ENCODE results near the gene ANKRD29. TPM values are rescaled to one million over a fixed set of nuclear protein-coding genes. Genes with fewer than 3 reads are reported as not detected.
"Not testable (repeated sequence)": the region's sequence is repeated elsewhere in the genome, so short reads cannot be mapped to it uniquely, and the experiment has no call there.

Gene ANKRD29
- total RNA-seq, 2 donors from 2014 or later = not detected

DNA sequence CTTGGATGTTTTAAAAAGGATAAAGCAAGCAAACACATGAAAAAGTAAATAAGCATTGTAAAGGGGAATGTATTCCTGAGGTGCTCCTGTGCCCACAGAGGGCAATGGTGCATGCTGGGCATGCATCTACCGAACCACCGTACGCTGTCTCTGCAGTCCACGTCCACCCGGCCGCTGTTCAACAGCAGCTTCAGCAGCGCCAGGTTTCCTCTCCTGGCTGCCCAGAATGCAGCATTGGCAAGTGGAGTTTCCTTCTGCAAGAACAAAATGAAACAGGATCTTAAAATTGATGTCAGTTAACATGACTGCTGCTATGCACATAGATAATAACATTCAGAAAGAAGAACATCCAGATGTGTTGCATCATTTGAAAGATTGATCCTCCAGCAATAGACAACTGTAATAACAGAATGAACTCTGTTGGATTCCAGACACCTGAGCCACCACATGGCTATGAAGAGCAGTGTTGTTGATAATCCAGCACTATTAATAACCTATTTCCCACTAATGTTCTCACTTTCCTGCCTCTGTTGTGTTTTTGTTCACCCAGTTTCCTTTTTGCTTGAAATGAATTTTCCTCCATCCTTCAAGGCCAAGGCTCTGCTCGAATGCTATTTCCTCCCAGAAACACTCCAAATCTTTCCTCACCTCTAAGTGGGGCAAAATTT is 13.6 kb downstream of the ANKRD29 start:
- no peak for ATAC-seq (replicated peaks in 1 of 2)
- no peak overlapping the region for H3K4me3 Mint-ChIP-seq
- no peak for DNase-seq
- H3K27ac Mint-ChIP-seq = no peak overlapping the region
- no peaks in the 10 kb centered on the region for H3K9me3 Mint-ChIP-seq
- H3K4me1 Mint-ChIP-seq (ENCODE audit: low read depth) = no peaks in the 10 kb centered on the region
- no peaks in the 10 kb centered on the region for H3K36me3 Mint-ChIP-seq (ENCODE audit: insufficient read depth in 2 of 2)
- peaks cover 6% of the 10 kb centered on the region for H3K27me3 Mint-ChIP-seq (ENCODE audit: low read depth)

DNA sequence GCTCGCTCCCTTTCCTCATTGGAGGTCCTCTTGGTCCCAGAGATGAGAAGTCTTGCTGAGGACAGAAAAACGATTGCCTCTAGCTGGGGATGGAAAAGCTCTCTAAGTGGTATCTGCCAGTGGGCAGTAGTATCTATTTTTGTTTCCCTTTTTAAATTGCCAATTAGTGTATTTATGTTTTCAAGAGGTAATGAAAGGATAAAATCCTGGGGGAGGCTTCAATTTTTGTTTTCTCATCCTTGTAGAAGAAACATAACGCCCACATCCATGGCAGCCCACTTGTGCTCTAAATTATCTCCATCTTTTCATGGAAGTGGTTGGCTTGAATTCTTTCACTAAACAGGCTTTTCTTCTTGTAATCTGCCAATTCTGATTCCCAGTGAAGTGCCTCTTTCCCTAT is 14.3 kb downstream of the ANKRD29 start:
- ATAC-seq (replicated peaks in 1 of 2) (no peak), DNase-seq (no peak)
- Mint-ChIP-seq H3K9me3 (no peaks in the 10 kb centered on the region), H3K4me3 (no peak overlapping the region), H3K36me3 (ENCODE audit: insufficient read depth in 2 of 2) (no peaks in the 10 kb centered on the region), H3K27me3 (ENCODE audit: low read depth) (peaks cover 6% of the 10 kb centered on the region), H3K27ac (no peak overlapping the region), H3K4me1 (ENCODE audit: low read depth) (no peaks in the 10 kb centered on the region)

DNA sequence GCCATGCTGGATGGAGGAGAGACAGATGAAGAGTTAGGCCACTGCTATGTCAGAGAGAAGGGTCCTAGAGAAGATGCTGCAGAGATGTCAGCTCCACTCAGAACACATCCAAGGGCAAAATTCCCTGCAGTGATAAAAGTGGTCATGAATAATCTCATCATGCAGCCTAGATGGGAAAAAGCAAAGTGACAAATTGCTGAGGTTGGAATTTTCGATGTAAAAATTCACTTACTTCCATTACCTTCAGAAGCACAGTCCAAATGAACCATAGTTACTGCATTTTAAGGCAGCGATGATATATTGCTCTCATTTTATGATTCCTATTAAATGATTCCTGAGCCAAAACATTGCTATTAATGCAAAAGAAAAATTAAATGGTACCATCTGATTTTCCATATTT is 16.4 kb downstream of the ANKRD29 start:
- Mint-ChIP-seq H3K27me3 (ENCODE audit: low read depth) (peaks cover 6% of the 10 kb centered on the region), H3K4me1 (ENCODE audit: low read depth) (no peaks in the 10 kb centered on the region), H3K27ac (no peak overlapping the region), H3K4me3 (no peak overlapping the region), H3K9me3 (no peaks in the 10 kb centered on the region), H3K36me3 (ENCODE audit: insufficient read depth in 2 of 2) (no peaks in the 10 kb centered on the region)
- DNase-seq (no peak), ATAC-seq (replicated peaks in 1 of 2) (no peak)

DNA sequence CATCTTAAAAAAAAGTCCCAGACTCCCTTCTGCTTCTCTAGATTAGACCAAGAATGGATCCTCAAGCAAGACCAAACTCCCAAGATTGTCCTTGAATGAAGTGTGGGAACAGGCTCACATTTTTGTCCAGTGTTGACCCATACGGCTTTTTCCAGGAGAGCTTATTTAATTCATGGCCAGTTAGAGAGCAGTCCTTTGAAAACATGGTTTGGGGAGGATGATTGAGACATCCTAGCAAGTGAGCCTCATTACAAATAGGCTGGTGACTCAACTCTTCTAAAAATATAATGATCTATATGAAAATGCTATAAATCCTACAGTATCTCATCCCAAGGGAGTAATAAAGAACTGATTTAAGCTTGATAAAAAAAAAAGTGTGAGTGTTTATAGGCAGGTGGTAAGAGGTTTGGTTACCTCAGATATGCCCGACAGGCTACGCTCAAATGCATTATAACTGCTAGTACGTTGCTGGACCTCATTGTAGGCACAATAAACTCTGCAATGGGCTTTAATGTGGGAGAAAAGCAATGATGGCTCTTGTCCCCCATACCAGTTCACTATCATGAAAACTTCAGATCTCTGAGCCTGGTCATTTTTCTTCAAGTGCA is 17.0 kb downstream of the ANKRD29 start:
- Mint-ChIP-seq H3K36me3 (ENCODE audit: insufficient read depth in 2 of 2) (no peaks in the 10 kb centered on the region), H3K4me3 (no peak overlapping the region), H3K4me1 (ENCODE audit: low read depth) (no peaks in the 10 kb centered on the region), H3K27ac (no peak overlapping the region), H3K27me3 (ENCODE audit: low read depth) (peaks cover 6% of the 10 kb centered on the region), H3K9me3 (no peaks in the 10 kb centered on the region)
- DNase-seq = no peak
- ATAC-seq (replicated peaks in 1 of 2) = no peak

DNA sequence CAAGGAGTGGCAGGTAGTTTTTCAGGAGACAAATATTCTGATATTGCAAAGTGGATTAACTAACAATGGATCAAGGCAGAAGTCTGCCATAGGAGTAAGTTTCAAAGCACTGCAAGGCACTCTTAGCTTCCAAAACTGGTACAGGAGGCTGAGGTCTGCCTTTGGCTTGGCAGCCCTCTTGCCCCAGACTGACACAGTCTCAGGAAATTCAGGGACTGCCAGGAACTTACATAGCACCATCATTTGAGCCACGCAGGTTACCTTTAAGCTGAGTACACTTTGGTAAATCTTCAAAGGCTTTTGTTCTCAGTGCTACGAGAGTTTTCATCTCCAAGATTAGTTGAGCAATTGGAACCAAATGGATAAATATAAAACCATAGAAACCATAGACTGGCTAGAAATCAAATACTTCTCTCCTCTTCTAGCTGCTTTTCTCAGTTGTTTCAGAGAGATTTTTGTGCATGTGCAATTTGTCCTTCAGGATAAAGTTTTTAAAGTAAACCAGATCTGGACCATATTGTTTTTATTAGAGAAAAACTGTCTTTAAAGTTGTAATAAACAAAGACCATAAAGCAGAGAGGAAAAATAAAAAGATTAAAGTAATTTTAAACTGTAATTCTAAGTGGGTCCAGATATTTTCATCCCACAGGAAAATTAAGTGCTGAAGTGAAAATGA is 18.8 kb downstream of the ANKRD29 start:
- Mint-ChIP-seq H3K27me3 (ENCODE audit: low read depth) (peaks cover 6% of the 10 kb centered on the region), H3K27ac (no peak overlapping the region), H3K4me1 (ENCODE audit: low read depth) (no peaks in the 10 kb centered on the region), H3K4me3 (no peak overlapping the region), H3K36me3 (ENCODE audit: insufficient read depth in 2 of 2) (no peaks in the 10 kb centered on the region), H3K9me3 (no peaks in the 10 kb centered on the region)
- ATAC-seq (replicated peaks in 1 of 2) (no peak), DNase-seq (no peak)

DNA sequence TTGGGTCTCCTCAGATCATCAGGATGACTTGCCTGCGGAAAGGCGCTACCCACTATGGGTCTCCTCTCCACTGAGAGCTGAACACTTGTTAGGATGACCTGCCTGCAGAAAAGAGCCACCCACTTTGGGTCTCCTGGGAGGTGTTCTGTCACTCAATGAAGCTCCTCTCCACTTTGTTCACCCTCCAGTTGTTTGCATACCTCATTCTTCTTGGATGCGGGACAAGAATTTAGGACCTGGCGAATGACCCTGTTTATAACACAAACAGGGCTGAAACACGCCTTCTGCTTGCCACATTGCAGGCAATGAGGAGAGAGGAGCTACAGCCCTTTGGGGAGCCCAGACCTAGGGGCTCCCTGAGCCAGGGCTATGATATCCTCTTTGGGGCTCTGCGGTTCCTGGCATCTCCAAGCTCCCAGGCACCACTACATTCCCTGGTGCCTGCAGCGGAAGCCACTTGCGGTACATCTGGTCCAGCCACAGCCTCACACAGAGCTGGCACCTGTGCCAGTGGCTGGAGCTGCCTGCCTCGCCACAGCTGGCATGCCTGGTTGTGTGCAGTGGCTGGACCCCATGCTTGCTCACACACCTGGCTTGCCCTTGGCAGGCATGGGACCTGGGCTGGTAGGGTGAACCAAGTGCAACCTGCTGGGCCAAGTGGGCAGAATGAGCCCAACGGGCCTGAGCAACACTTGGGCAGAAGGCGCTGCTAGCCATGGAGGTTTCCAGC is 20.6 kb downstream of the ANKRD29 start:
- ATAC-seq (replicated peaks in 1 of 2) (no peak), DNase-seq (no peak)
- H3K4me3 Mint-ChIP-seq = no peak overlapping the region
- no peaks in the 10 kb centered on the region for H3K4me1 Mint-ChIP-seq (ENCODE audit: low read depth)
- no peak overlapping the region for H3K27ac Mint-ChIP-seq
- no peaks in the 10 kb centered on the region for H3K36me3 Mint-ChIP-seq (ENCODE audit: insufficient read depth in 2 of 2)
- H3K9me3 Mint-ChIP-seq = no peaks in the 10 kb centered on the region
- no peaks in the 10 kb centered on the region for H3K27me3 Mint-ChIP-seq (ENCODE audit: low read depth)

DNA sequence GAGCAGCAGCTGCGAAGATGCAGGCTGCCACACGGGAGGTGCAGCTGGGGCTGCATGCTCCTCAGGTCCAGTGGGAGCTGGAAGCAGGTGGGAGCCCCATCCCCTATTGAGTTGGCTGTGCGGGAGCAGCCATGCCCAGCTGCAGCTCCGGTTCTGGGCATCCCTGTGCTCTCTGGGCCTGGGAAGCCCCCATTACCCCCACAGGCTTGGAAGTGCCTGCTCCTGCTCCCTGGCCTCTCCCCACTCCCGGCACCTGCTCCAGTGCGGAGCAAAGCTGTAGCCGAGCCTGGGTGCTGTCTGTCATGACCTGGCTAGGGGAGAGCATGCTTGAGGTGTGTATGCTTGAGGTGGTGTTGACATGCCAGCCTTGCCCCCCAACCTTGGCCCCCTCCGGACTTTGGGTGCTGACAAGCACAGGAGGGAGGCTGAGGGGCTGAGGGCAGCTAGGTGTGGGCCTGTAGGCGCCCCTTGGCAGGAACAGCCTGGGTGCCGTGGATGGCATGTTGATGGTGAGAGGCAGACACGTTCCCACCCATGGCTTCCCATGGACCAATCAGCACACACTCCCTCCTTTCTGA is 21.5 kb downstream of the ANKRD29 start:
- no peaks in the 10 kb centered on the region for H3K9me3 Mint-ChIP-seq
- no peaks in the 10 kb centered on the region for H3K27me3 Mint-ChIP-seq (ENCODE audit: low read depth)
- DNase-seq = no peak
- no peaks in the 10 kb centered on the region for H3K4me1 Mint-ChIP-seq (ENCODE audit: low read depth)
- H3K36me3 Mint-ChIP-seq (ENCODE audit: insufficient read depth in 2 of 2) = no peaks in the 10 kb centered on the region
- no peak overlapping the region for H3K27ac Mint-ChIP-seq
- H3K4me3 Mint-ChIP-seq = no peak overlapping the region
- no peak for ATAC-seq (replicated peaks in 1 of 2)

DNA sequence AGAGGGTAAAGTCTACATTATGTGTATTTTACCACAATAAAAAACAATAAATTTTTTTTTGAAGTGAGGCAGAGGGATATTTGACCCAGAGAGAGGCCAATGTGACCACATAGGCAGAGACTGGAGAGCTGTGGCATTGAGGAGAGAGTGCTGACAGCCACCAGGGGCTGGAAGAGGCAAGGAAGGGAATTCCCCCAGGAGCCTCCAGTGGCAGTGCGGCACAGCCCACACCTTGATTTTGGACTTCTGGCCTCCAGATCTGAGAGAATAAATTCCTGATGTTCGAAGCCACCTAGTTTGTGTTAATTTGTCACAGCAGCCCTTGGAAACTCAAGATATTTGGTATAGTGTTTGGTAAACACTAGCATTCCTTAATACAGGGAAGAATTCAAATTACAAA is 22.7 kb downstream of the ANKRD29 start:
- ATAC-seq (replicated peaks in 1 of 2) (no peak), DNase-seq (no peak)
- H3K4me1 Mint-ChIP-seq (ENCODE audit: low read depth) = peaks cover 1% of the 10 kb centered on the region
- no peaks in the 10 kb centered on the region for H3K27me3 Mint-ChIP-seq (ENCODE audit: low read depth)
- no peak overlapping the region for H3K4me3 Mint-ChIP-seq
- H3K9me3 Mint-ChIP-seq = no peaks in the 10 kb centered on the region
- H3K36me3 Mint-ChIP-seq (ENCODE audit: insufficient read depth in 2 of 2) = no peaks in the 10 kb centered on the region
- no peak overlapping the region for H3K27ac Mint-ChIP-seq

DNA sequence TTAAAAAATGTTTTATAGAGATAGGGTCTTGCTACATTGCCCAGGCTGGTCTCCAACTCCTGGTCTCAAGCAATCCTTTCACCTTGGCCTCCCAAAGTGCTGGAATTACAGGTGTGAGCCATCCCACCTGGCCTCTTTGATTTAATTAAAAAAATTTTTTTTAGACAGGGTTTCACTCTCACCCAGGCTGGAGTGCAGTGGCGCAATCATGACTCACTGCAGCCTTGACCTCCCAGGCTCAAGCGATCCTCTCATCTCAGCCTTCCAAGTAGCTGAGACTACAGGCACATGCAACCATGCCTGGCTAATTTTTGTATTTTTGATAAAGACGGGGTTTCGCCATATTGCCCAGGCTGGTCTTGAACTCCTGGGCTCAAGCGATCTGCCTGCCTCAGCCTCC is 26.3 kb downstream of the ANKRD29 start:
- H3K27ac Mint-ChIP-seq; H3K9me3 Mint-ChIP-seq; H3K4me3 Mint-ChIP-seq; ATAC-seq (replicated peaks in 1 of 2); H3K27me3 Mint-ChIP-seq (ENCODE audit: low read depth); H3K4me1 Mint-ChIP-seq (ENCODE audit: low read depth); H3K36me3 Mint-ChIP-seq (ENCODE audit: insufficient read depth in 2 of 2); DNase-seq: not testable (repeated sequence)

DNA sequence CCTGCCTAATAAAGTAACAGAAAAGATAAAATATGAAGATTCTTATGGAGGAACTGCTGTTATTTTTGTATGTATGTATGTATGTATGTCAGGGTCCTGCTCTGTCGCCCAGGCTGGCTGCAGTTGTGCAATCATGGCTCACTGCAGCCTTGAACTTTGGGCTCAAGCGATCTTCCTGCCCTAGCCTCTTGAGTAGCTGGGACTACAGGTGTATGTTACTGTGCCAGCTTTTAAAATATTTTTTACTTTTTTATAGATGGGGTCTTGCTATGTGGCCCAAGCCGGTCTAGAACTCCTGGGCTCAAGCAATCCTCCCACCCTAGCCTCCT is 26.7 kb downstream of the ANKRD29 start:
- peaks cover 9% of the 10 kb centered on the region for H3K4me1 Mint-ChIP-seq (ENCODE audit: low read depth)
- no peak overlapping the region for H3K27ac Mint-ChIP-seq
- no peaks in the 10 kb centered on the region for H3K36me3 Mint-ChIP-seq (ENCODE audit: insufficient read depth in 2 of 2)
- no peak for DNase-seq
- no peaks in the 10 kb centered on the region for H3K27me3 Mint-ChIP-seq (ENCODE audit: low read depth)
- no peaks in the 10 kb centered on the region for H3K9me3 Mint-ChIP-seq
- no peak overlapping the region for H3K4me3 Mint-ChIP-seq
- no peak for ATAC-seq (replicated peaks in 1 of 2)

DNA sequence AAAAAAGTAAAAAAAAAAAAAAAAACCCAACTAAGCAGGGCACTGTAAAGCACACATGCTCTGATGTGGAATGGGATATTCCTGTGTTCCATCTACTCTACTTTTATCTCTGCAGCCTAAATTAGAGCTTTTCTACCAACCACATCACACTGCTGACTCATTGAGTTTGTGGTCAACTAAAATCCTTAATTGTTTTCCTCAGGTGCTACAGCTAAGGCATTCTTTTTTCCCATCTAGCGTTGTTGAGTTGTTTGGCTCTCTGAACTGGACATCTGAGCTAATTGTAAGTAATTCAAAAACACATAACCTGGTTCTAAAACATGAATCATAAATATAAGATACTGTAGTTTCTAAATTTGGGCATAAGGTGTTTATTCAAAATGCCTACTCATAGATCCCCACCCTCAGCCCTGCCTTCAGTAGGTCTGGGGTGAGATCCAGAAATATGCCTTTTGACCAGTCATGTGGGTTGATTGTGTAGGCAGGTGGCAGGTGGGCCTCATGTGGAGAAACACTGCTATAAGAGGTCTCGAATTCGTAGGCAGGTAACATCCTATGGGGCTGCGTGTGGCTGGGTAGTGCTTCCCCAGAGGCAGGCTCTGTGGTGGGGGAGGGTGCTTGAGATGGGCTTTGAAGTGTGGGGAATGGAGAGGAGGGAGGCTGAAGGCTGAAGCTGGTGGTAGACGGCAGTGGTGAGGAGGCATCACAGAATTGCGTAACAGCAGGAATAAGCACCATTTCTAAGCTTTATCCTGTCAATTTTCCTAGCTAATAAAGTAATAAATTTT is 27.2 kb downstream of the ANKRD29 start:
- Mint-ChIP-seq H3K4me3 (no peak overlapping the region), H3K4me1 (ENCODE audit: low read depth) (peaks cover 9% of the 10 kb centered on the region), H3K27me3 (ENCODE audit: low read depth) (no peaks in the 10 kb centered on the region), H3K36me3 (ENCODE audit: insufficient read depth in 2 of 2) (no peaks in the 10 kb centered on the region), H3K27ac (no peak overlapping the region), H3K9me3 (no peaks in the 10 kb centered on the region)
- ATAC-seq (replicated peaks in 1 of 2) (no peak), DNase-seq (no peak)

DNA sequence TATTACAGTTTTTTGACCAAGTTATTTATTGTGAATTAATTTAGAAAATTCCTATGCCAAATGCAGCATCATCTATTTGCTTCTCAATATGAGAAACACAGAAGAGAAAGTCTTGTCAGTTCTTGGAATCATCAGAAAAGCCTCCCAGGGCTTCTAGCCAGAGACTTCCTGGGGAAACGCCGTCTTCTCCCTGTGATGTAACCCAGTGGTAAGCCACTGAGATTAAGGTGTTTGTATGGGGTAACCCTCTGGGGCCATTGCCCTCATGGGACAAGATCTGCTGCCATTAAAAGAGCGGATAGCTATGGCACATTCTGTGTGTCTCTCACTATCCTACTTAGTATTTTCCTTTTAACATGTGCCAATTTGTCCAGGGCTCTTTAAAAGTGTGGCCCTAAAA is 28.0 kb downstream of the ANKRD29 start:
- no peaks in the 10 kb centered on the region for H3K9me3 Mint-ChIP-seq

More for the DNA sequence above, 28.0 kb downstream of the ANKRD29 start:
- ATAC-seq (replicated peaks in 1 of 2) = no peak
- H3K4me1 Mint-ChIP-seq (ENCODE audit: low read depth) = peaks cover 9% of the 10 kb centered on the region
- H3K4me3 Mint-ChIP-seq = no peak overlapping the region
- H3K36me3 Mint-ChIP-seq (ENCODE audit: insufficient read depth in 2 of 2) = no peaks in the 10 kb centered on the region
- no peak for DNase-seq
- no peak overlapping the region for H3K27ac Mint-ChIP-seq
- no peaks in the 10 kb centered on the region for H3K27me3 Mint-ChIP-seq (ENCODE audit: low read depth)
